Activated effector memory CD4-positive, alpha-beta T cell treated with anti-CD3 and anti-CD28 coated beads, Interleukin-2, amount 50 U/mL, for 16 hours (primary cell): ENCODE data around the gene FAM83C.
"Not testable (repeated sequence)": the region's sequence is repeated elsewhere in the genome, so short reads cannot be mapped to it uniquely, and the experiment has no call there.

Experiments
- DNase-seq: peaks from one replicate; pipeline ENCODE4 v3.0.0-alpha.2; 2020

FAM83C gene

GRCh38 chr20:35262731-35263531 lies 29.3 kb downstream of the FAM83C start:
- not testable (repeated sequence) for DNase-seq

- not testable (repeated sequence) for DNase-seq
Measured at GRCh38 chr20:35262321-35262720, 29.9 kb downstream of the FAM83C start.

- no peak for DNase-seq
Measured at GRCh38 chr20:35260426-35260825, 31.8 kb downstream of the FAM83C start.

GRCh38 chr20:35257175-35257909 lies 34.9 kb downstream of the FAM83C start:
- DNase-seq, result no peak

- DNase-seq, result no peak
Measured at GRCh38 chr20:35254448-35254999, 37.7 kb downstream of the FAM83C start.

GRCh38 chr20:35253010-35253409 lies 39.2 kb downstream of the FAM83C start:
- peak; percentile 27 for DNase-seq

GRCh38 chr20:35252598-35252997 lies 39.6 kb downstream of the FAM83C start:
- peak; percentile 47 for DNase-seq

- DNase-seq, result no peak
Measured at GRCh38 chr20:35252037-35252461, 40.2 kb downstream of the FAM83C start.

- DNase-seq, result peak; percentile 48
Measured at GRCh38 chr20:35251613-35251940, 40.6 kb downstream of the FAM83C start.

- peak; percentile 33 for DNase-seq
Measured at GRCh38 chr20:35248641-35249475, 43.4 kb downstream of the FAM83C start.

GRCh38 chr20:35246723-35247122 lies 45.5 kb downstream of the FAM83C start:
- DNase-seq, result no peak

GRCh38 chr20:35243986-35244385 lies 48.2 kb downstream of the FAM83C start:
- no peak for DNase-seq

GRCh38 chr20:35243317-35243716 lies 48.9 kb downstream of the FAM83C start:
- DNase-seq, result no peak

GRCh38 chr20:35240811-35241293 lies 51.4 kb downstream of the FAM83C start:
- DNase-seq, result no peak

GRCh38 chr20:35240083-35240810 lies 52.0 kb downstream of the FAM83C start:
- no peak for DNase-seq

- DNase-seq, result no peak
Measured at GRCh38 chr20:35238735-35239134, 53.5 kb downstream of the FAM83C start.

GRCh38 chr20:35238170-35238569 lies 54.1 kb downstream of the FAM83C start:
- no peak for DNase-seq

GRCh38 chr20:35237486-35237885 lies 54.7 kb downstream of the FAM83C start:
- no peak for DNase-seq

GRCh38 chr20:35235881-35236280 lies 56.3 kb downstream of the FAM83C start:
- no peak for DNase-seq
